K562 (cell line): Measurements from ENCODE around the gene TPSAB1.

Experiments
- CEBPB ChIP-seq: fragments of 450-650 bp; IDR thresholded peaks from 2 replicates; pipeline ENCODE4 v1.6.1; 2016; ENCODE audit warnings: missing genetic modification characterization, missing compliant biosample characterization
- CHD2 ChIP-seq: IDR thresholded peaks from 2 replicates; pipeline ENCODE4 v1.6.1; 2011; ENCODE audit warnings: low read depth, low read length
- CTCF ChIP-seq, 3 experiments: IDR thresholded peaks in 2 of 3; conservative IDR thresholded peaks in 1 of 3; 2 replicates each; pipeline ENCODE4 v1.5.1; 2011 to 2012; ENCODE audit warnings: low read length in 3 of 3, mild to moderate bottlenecking in 3 of 3, control low read depth in 2 of 3, improper control_type of control experiment in 1 of 3, inconsistent platforms in 1 of 3, low read depth in 1 of 3, mixed read lengths in 1 of 3, moderate library complexity in 1 of 3; ENCODE audit not compliant: insufficient read depth in 2 of 3
- EZH2 ChIP-seq: IDR thresholded peaks from 2 replicates; pipeline ENCODE4 v1.6.1; 2012; ENCODE audit warnings: low read depth, mild to moderate bottlenecking, inconsistent platforms, low read length, borderline replicate concordance
- GATA2 ChIP-seq: sonication (generic); formaldehyde crosslinking; IDR thresholded peaks from 2 replicates; pipeline ENCODE4 v1.4.0; 2020; ENCODE audit warnings: mild to moderate bottlenecking, missing genetic modification reagents
- HNRNPH1 ChIP-seq: fragments of 200-400 bp; formaldehyde crosslinking; optimal IDR thresholded peaks from 2 replicates; pipeline ENCODE3; 2017; ENCODE audit warnings: low read depth, mild to moderate bottlenecking, low read length, moderate library complexity
- NBN ChIP-seq: fragments of 450-650 bp; IDR thresholded peaks from 2 replicates; pipeline ENCODE4 v1.6.1; 2016; ENCODE audit warnings: low read depth, mild to moderate bottlenecking
- NRF1 ChIP-seq, 2 experiments: fragments of 450-650 bp; IDR thresholded peaks in 1 of 2; conservative IDR thresholded peaks in 1 of 2; 2 replicates each; pipeline ENCODE4 v1.6.1; 2014; ENCODE audit warnings: mild to moderate bottlenecking in 2 of 2
- REST ChIP-seq, 2 experiments: fragments of 450-650 bp; formaldehyde crosslinking in 1 of 2; IDR thresholded peaks; 2 replicates each; pipeline versions ENCODE4 v1.4.0 to v1.6.1; 2014 to 2020; ENCODE audit warnings: mild to moderate bottlenecking in 2 of 2, borderline replicate concordance in 1 of 2, low read depth in 1 of 2
- SRSF7 ChIP-seq: fragments of 200-400 bp; formaldehyde crosslinking; optimal IDR thresholded peaks from 2 replicates; pipeline ENCODE3; 2017; ENCODE audit warnings: mild to moderate bottlenecking, low read depth, low read length
- TGIF2 ChIP-seq: sonication (generic); formaldehyde crosslinking; IDR thresholded peaks from 2 replicates; pipeline ENCODE4 v1.8.1; 2022; ENCODE audit warnings: mild to moderate bottlenecking, missing genetic modification reagents, moderate library complexity
- YBX1 ChIP-seq: fragments of 450-650 bp; IDR thresholded peaks from 2 replicates; pipeline ENCODE4 v1.7.1; 2016; ENCODE audit warnings: mild to moderate bottlenecking
- ZNF263 ChIP-seq: sonication (generic); formaldehyde crosslinking; IDR thresholded peaks from 2 replicates; pipeline ENCODE4 v1.8.0; 2022; ENCODE audit warnings: mild to moderate bottlenecking, missing genetic modification reagents, borderline replicate concordance
- ZZZ3 ChIP-seq: fragments of 450-650 bp; IDR thresholded peaks from 2 replicates; pipeline ENCODE4 v1.6.1; 2016; ENCODE audit warnings: antibody characterized with exemption, mild to moderate bottlenecking, moderate library complexity

GRCh38 chr16:1193143-1193824 lies 47.2 kb upstream of the TPSAB1 start:
- TF ChIP-seq ZZZ3 (no peak), CTCF (IDR thresholded peaks at IDR 0.05 in 2 of 3, conservative IDR thresholded peaks at IDR 0.05 in 1 of 3; ENCODE audit: insufficient read depth in 2 of 3, low read depth in 1 of 3, low read length in 3 of 3) (peak; percentile 32 to 54 (median 32); a peak in 5 of 6 replicates), NRF1 (conservative IDR thresholded peaks at IDR 0.05 in 1 of 2, IDR thresholded peaks at IDR 0.05 in 1 of 2) (no peak), NBN (no peak), REST (IDR thresholded peaks at IDR 0.05; ENCODE audit: borderline replicate concordance) (no peak; the same call in 1 of the 2 replicates), REST (CRISPR knock-in tag; IDR thresholded peaks at IDR 0.05; ENCODE audit: low read depth) (no peak), CEBPB (tag) (no peak), EZH2 (no peak), GATA2 (CRISPR knock-in tag) (no peak), HNRNPH1 (no peak), SRSF7 (no peak), CHD2 (no peak), ZNF263 (CRISPR knock-in tag) (no peak), YBX1 (no peak), TGIF2 (CRISPR knock-in tag) (no peak)
